SK-N-SH (cell line): Measurements from ENCODE around the gene NANOGP8. TPM values are rescaled to one million over a fixed set of nuclear protein-coding genes. Genes with fewer than 3 reads are reported as not detected.

Experiments
- CTCF ChIA-PET: fragments of 300-600, 350-600 bp; formaldehyde crosslinking; extraction: SDS; loops from one replicate; lab custom pipeline; 2021; lab: Yijun Ruan, JAX
- POLR2A ChIA-PET: fragments of 350-600 bp; sonication (Branson Sonifier 250); formaldehyde crosslinking; extraction: SDS; loops from one replicate; lab custom pipeline; 2020; ENCODE audit warnings: antibody characterized with exemption, inconsistent platforms; lab: Yijun Ruan, JAX
- DNase-seq: peaks from one replicate; pipeline ENCODE4 v3.0.0; 2012
- H2AFZ ChIP-seq: fragments of 200-600 bp; sonication (generic); 2 replicates; pipeline ENCODE4 v1.8.1; 2016; ENCODE audit warnings: antibody characterized with exemption, mild to moderate bottlenecking, low read depth
- H3F3A ChIP-seq: fragments of 200-600 bp; sonication (generic); replicated peaks from 2 replicates; pipeline ENCODE3; 2016; ENCODE audit warnings: antibody characterized with exemption, mild to moderate bottlenecking; ENCODE audit not compliant: insufficient read depth
- H3K27ac ChIP-seq, 2 experiments: fragments of 200-500 bp in 1 of 2; fragments of 200-600 bp in 1 of 2; sonication (Bioruptor generic) in 1 of 2; sonication (generic), shearing (Covaris generic) in 1 of 2; 2 replicates each; pipeline versions ENCODE4 v1.5.1 to v1.6.1; 2014 to 2016; ENCODE audit warnings: low read depth in 2 of 2, inconsistent platforms in 1 of 2, low read length in 1 of 2, mild to moderate bottlenecking in 1 of 2, mixed read lengths in 1 of 2
- H3K27me3 ChIP-seq: fragments of 200-600 bp; sonication (generic), shearing (Covaris generic); 2 replicates; pipeline ENCODE4 v1.6.1; 2016; ENCODE audit warnings: mixed run types; ENCODE audit not compliant: insufficient read depth
- H3K36me3 ChIP-seq, 2 experiments: fragments of 200-500 bp in 1 of 2; fragments of 200-600 bp in 1 of 2; sonication (Bioruptor generic) in 1 of 2; sonication (generic) in 1 of 2; replicated peaks in 1 of 2; 2 replicates each; pipeline versions ENCODE3 to v1.5.1; 2014 to 2016; ENCODE audit warnings: low read length in 1 of 2, mild to moderate bottlenecking in 1 of 2; ENCODE audit not compliant: insufficient read depth in 2 of 2, control insufficient read depth in 1 of 2
- H3K4me1 ChIP-seq, 2 experiments: fragments of 200-500 bp in 1 of 2; fragments of 200-600 bp in 1 of 2; sonication (Bioruptor generic) in 1 of 2; sonication (generic), shearing (Covaris generic) in 1 of 2; 2 replicates each; pipeline versions ENCODE4 v1.5.1 to v1.6.1; 2014 to 2016; ENCODE audit warnings: low read depth in 1 of 2, low read length in 1 of 2, mixed run types in 1 of 2; ENCODE audit not compliant: insufficient read depth in 2 of 2, control insufficient read depth in 1 of 2
- H3K4me2 ChIP-seq: fragments of 200-600 bp; sonication (generic), shearing (Covaris generic); 2 replicates; pipeline ENCODE4 v1.6.1; 2017; ENCODE audit warnings: mixed run types
- H3K4me3 ChIP-seq, 2 experiments: fragments of 200-500 bp in 1 of 2; fragments of 200-600 bp in 1 of 2; sonication (Bioruptor generic) in 1 of 2; sonication (generic), shearing (Covaris generic) in 1 of 2; 2 replicates each; pipeline versions ENCODE4 v1.5.1 to v1.8.1; 2014 to 2016; ENCODE audit warnings: low read depth in 2 of 2, inconsistent platforms in 1 of 2, low read length in 1 of 2, mild to moderate bottlenecking in 1 of 2, mixed read lengths in 1 of 2, moderate library complexity in 1 of 2
- H3K79me2 ChIP-seq: fragments of 200-600 bp; sonication (generic); 2 replicates; pipeline ENCODE4 v1.8.1; 2017; ENCODE audit warnings: mild to moderate bottlenecking; ENCODE audit not compliant: insufficient read depth
- H3K9ac ChIP-seq: fragments of 200-600 bp; sonication (generic); 2 replicates; pipeline ENCODE4 v1.6.1; 2017; ENCODE audit warnings: mixed run types
- H3K9me2 ChIP-seq: fragments of 200-600 bp; sonication (generic); 2 replicates; pipeline ENCODE4 v1.6.1; 2017; ENCODE audit warnings: mixed run types
- H3K9me3 ChIP-seq: fragments of 200-600 bp; sonication (generic); 2 replicates; pipeline ENCODE4 v1.6.1; 2017; ENCODE audit warnings: mixed run types, mild to moderate bottlenecking, moderate library complexity
- H4K20me1 ChIP-seq: fragments of 200-600 bp; sonication (generic); 2 replicates; pipeline ENCODE4 v1.6.1; 2017; ENCODE audit warnings: mild to moderate bottlenecking, mixed run types; ENCODE audit not compliant: insufficient read depth
- CHD2 ChIP-seq: fragments of 150-350 bp; IDR thresholded peaks from 2 replicates; pipeline ENCODE4 v1.6.1; 2018; ENCODE audit warnings: low read length; ENCODE audit not compliant: partially characterized antibody
- EP300 ChIP-seq, 2 experiments: IDR thresholded peaks; 2 replicates each; pipeline versions ENCODE4 v1.4.0 to v1.6.1; 2012; ENCODE audit warnings: borderline replicate concordance in 1 of 2, low read depth in 1 of 2, low read length in 1 of 2
- EZH2phosphoT487 ChIP-seq: fragments of 200-600 bp; sonication (generic); IDR thresholded peaks from 2 replicates; pipeline ENCODE4 v1.6.1; 2017; ENCODE audit warnings: low read depth, mixed run types, mild to moderate bottlenecking, antibody characterized with exemption, moderate library complexity, borderline replicate concordance
- FOXJ3 ChIP-seq: sonication (generic); formaldehyde crosslinking; IDR thresholded peaks from 2 replicates; pipeline ENCODE4 v1.5.1; 2020; ENCODE audit warnings: mild to moderate bottlenecking, missing genetic modification reagents
- MEF2A ChIP-seq: IDR thresholded peaks from 2 replicates; pipeline ENCODE4 v1.4.0; 2012; ENCODE audit warnings: low read depth, borderline replicate concordance
- MXI1 ChIP-seq: IDR thresholded peaks from 2 replicates; pipeline ENCODE4 v1.6.1; 2012; ENCODE audit warnings: mild to moderate bottlenecking, low read depth, low read length, improper control_type of control experiment
- NFIC ChIP-seq: IDR thresholded peaks from 2 replicates; pipeline ENCODE4 v1.4.0; 2012; ENCODE audit warnings: borderline replicate concordance
- POLR2AphosphoS5 ChIP-seq: IDR thresholded peaks from 2 replicates; pipeline ENCODE4 v1.6.1; 2012; ENCODE audit warnings: low read depth, low read length
- RCOR1 ChIP-seq: fragments of 150-350 bp; IDR thresholded peaks from 2 replicates; pipeline ENCODE4 v1.6.1; 2017; ENCODE audit warnings: antibody characterized with exemption, low read length
- REST ChIP-seq: IDR thresholded peaks from 2 replicates; pipeline ENCODE4 v1.6.1; 2012; ENCODE audit warnings: mild to moderate bottlenecking, low read depth, low read length, moderate library complexity
- RXRA ChIP-seq: IDR thresholded peaks from 2 replicates; pipeline ENCODE4 v1.4.0; 2012; ENCODE audit warnings: low read depth, mild to moderate bottlenecking, borderline replicate concordance
- SMC3 ChIP-seq: IDR thresholded peaks from 2 replicates; pipeline ENCODE4 v1.6.1; 2012; ENCODE audit warnings: low read depth, low read length, improper control_type of control experiment
- TCF12 ChIP-seq: IDR thresholded peaks from 2 replicates; pipeline ENCODE4 v1.4.0; 2012
- TEAD4 ChIP-seq: IDR thresholded peaks from 2 replicates; pipeline ENCODE4 v1.4.0; 2012; ENCODE audit warnings: mild to moderate bottlenecking, borderline replicate concordance; ENCODE audit not compliant: insufficient read depth
- WGBS: methylation state at CpG from one replicate; pipeline ENCODE4 v1.1.6; 2017; ENCODE audit warnings: low lambda C conversion rate; 5-methylcytosine and 5-hydroxymethylcytosine counted together
- polyA plus RNA-seq, 3 experiments: library from polyadenylated mRNA; depleted of rRNA; stranded (reverse); fragments of >200 nt; gene quantifications; 2 replicates each; pipeline ENCODE4 v1.2.3, GENCODE V29; 2012
- TF ChIP-seq, protein P1 (sequence below): fragments of 150-350 bp; IDR thresholded peaks from 2 replicates; pipeline ENCODE4 v1.6.1; 2017; ENCODE audit warnings: antibody characterized with exemption, low read length, low read depth, borderline replicate concordance
- TF ChIP-seq, protein P2 (sequence below): fragments of 150-350 bp; IDR thresholded peaks from 2 replicates; pipeline ENCODE4 v1.6.1; 2016; ENCODE audit warnings: mild to moderate bottlenecking, low read depth, low read length
- TF ChIP-seq, protein P3 (sequence below): IDR thresholded peaks from 2 replicates; pipeline ENCODE4 v1.4.0; 2012; ENCODE audit warnings: low read depth, borderline replicate concordance
- TF ChIP-seq, protein P4 (sequence below): IDR thresholded peaks from 2 replicates; pipeline ENCODE4 v1.4.0; 2012; ENCODE audit warnings: low read depth, borderline replicate concordance

The NANOGP8 gene
- polyA plus RNA-seq, 1 of the 3 experiments (the other 2 are of a cell fraction): not detected

GRCh38 chr15:35055416-35056105 lies 29.5 kb downstream of the NANOGP8 start:
- 87% methylated on average over 5 of the region's 5 CpGs for WGBS
- POLR2A ChIA-PET: no interaction called here

More at GRCh38 chr15:35055416-35056105, 29.5 kb downstream of the NANOGP8 start:
- H3K4me2 ChIP-seq: no peak overlapping the region
- H3K79me2 ChIP-seq: no peaks in the 10 kb centered on the region
- CTCF ChIA-PET: no interaction called here
- no peaks in the 10 kb centered on the region for H3K4me1 ChIP-seq
- H3K36me3 ChIP-seq: no peaks in the 10 kb centered on the region
- DNase-seq: no peak
- no peaks in the 10 kb centered on the region for H3K9me2 ChIP-seq
- no peaks in the 10 kb centered on the region for H3K9me3 ChIP-seq
- no peak overlapping the region for H3K9ac ChIP-seq
- H2AFZ ChIP-seq: no peak overlapping the region
- H3K27ac ChIP-seq: no peak overlapping the region
- no peak for TF ChIP-seq POLR2AphosphoS5
- TF ChIP-seq NFIC: no peak
- no peak for TF ChIP-seq RXRA
- TF ChIP-seq, protein P1, sequence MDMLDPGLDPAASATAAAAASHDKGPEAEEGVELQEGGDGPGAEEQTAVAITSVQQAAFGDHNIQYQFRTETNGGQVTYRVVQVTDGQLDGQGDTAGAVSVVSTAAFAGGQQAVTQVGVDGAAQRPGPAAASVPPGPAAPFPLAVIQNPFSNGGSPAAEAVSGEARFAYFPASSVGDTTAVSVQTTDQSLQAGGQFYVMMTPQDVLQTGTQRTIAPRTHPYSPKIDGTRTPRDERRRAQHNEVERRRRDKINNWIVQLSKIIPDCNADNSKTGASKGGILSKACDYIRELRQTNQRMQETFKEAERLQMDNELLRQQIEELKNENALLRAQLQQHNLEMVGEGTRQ: no peak
- TF ChIP-seq, protein P2, sequence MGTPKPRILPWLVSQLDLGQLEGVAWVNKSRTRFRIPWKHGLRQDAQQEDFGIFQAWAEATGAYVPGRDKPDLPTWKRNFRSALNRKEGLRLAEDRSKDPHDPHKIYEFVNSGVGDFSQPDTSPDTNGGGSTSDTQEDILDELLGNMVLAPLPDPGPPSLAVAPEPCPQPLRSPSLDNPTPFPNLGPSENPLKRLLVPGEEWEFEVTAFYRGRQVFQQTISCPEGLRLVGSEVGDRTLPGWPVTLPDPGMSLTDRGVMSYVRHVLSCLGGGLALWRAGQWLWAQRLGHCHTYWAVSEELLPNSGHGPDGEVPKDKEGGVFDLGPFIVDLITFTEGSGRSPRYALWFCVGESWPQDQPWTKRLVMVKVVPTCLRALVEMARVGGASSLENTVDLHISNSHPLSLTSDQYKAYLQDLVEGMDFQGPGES: no peak
- TF ChIP-seq, protein P3, sequence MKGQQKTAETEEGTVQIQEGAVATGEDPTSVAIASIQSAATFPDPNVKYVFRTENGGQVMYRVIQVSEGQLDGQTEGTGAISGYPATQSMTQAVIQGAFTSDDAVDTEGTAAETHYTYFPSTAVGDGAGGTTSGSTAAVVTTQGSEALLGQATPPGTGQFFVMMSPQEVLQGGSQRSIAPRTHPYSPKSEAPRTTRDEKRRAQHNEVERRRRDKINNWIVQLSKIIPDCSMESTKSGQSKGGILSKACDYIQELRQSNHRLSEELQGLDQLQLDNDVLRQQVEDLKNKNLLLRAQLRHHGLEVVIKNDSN: no peak
- no peak for TF ChIP-seq REST
- no peak for TF ChIP-seq MEF2A
- TF ChIP-seq, protein P4, sequence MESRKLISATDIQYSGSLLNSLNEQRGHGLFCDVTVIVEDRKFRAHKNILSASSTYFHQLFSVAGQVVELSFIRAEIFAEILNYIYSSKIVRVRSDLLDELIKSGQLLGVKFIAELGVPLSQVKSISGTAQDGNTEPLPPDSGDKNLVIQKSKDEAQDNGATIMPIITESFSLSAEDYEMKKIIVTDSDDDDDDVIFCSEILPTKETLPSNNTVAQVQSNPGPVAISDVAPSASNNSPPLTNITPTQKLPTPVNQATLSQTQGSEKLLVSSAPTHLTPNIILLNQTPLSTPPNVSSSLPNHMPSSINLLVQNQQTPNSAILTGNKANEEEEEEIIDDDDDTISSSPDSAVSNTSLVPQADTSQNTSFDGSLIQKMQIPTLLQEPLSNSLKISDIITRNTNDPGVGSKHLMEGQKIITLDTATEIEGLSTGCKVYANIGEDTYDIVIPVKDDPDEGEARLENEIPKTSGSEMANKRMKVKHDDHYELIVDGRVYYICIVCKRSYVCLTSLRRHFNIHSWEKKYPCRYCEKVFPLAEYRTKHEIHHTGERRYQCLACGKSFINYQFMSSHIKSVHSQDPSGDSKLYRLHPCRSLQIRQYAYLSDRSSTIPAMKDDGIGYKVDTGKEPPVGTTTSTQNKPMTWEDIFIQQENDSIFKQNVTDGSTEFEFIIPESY: no peak
- no peak for TF ChIP-seq TEAD4
- no peak for TF ChIP-seq RCOR1
- no peak for TF ChIP-seq CHD2
- no peak for TF ChIP-seq SMC3
- no peak for TF ChIP-seq EZH2phosphoT487
- no peak for TF ChIP-seq MXI1
- TF ChIP-seq EP300 (IDR thresholded peaks at IDR 0.05; ENCODE audit: borderline replicate concordance in 1 of 2, low read depth in 1 of 2, low read length in 1 of 2): no peak
- no peak for TF ChIP-seq TCF12
- no peak for TF ChIP-seq FOXJ3 (CRISPR knock-in tag)
- H3K27me3 ChIP-seq: no peaks in the 10 kb centered on the region
- no peak overlapping the region for H3K4me3 ChIP-seq
- no peaks in the 10 kb centered on the region for H4K20me1 ChIP-seq
- no peaks in the 10 kb centered on the region for H3F3A ChIP-seq
